Bronchial epithelial cell (primary cell): ENCODE results near the gene SULT6B1. TPM values are rescaled to one million over a fixed set of nuclear protein-coding genes. Genes with fewer than 3 reads are reported as not detected.

Experiments
- DNase-seq: peaks from one replicate; pipeline ENCODE4 v3.0.0-alpha.2; 2010; ENCODE audit warnings: low read depth
- FAIRE-seq: peaks from 2 replicates; lab custom pipeline; 2011; peaks lifted over from hg19 to GRCh38; lab: Jason Lieb, UNC
- H3K27me3 ChIP-seq: 2 replicates; pipeline ENCODE4 v1.5.1; 2011; ENCODE audit warnings: low read length; ENCODE audit not compliant: control insufficient read depth, insufficient read depth
- H3K36me3 ChIP-seq: 2 replicates; pipeline ENCODE4 v1.5.1; 2011; ENCODE audit warnings: low read length; ENCODE audit not compliant: control insufficient read depth, insufficient read depth
- H3K4me3 ChIP-seq: 2 replicates; pipeline ENCODE4 v1.5.1; 2011; ENCODE audit warnings: mild to moderate bottlenecking, low read depth, low read length, control low read depth
- total RNA-seq: library from RNA; depleted of rRNA; stranded (reverse); fragments of >200 nt; gene quantifications from 2 replicates; pipeline ENCODE4 v1.2.1, GENCODE V29; 2014
- TF ChIP-seq, protein P1 (sequence below): IDR thresholded peaks from 2 replicates; pipeline ENCODE4 v1.5.1; 2011; ENCODE audit warnings: mild to moderate bottlenecking, moderate library complexity, low read length, control low read depth, inconsistent platforms; ENCODE audit not compliant: insufficient read depth, severe bottlenecking

Gene SULT6B1
- total RNA-seq, 1 donor from 2014 or later, result not detected

DNA sequence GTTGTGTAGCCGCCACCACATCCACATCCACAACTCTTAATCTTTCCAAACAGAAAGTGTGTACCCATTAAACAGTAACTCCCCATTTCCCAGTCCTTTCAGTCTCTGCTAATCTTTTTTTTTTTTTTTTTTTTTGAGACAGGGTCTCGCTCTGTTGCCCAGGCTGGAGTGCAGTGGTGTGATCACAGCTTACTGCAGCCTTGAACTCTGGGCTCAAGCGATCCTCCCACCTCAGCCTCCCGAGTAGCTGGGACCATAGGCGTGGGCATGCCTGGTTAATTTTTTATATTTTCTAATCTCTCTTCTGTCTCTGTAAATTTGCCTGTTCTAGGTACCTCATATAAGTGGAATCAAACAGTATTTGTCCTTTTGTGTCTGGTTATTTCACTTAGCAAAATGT, 35.2 kb downstream of the SULT6B1 start:
- TF ChIP-seq, protein P1, sequence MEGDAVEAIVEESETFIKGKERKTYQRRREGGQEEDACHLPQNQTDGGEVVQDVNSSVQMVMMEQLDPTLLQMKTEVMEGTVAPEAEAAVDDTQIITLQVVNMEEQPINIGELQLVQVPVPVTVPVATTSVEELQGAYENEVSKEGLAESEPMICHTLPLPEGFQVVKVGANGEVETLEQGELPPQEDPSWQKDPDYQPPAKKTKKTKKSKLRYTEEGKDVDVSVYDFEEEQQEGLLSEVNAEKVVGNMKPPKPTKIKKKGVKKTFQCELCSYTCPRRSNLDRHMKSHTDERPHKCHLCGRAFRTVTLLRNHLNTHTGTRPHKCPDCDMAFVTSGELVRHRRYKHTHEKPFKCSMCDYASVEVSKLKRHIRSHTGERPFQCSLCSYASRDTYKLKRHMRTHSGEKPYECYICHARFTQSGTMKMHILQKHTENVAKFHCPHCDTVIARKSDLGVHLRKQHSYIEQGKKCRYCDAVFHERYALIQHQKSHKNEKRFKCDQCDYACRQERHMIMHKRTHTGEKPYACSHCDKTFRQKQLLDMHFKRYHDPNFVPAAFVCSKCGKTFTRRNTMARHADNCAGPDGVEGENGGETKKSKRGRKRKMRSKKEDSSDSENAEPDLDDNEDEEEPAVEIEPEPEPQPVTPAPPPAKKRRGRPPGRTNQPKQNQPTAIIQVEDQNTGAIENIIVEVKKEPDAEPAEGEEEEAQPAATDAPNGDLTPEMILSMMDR, result no peak
- Histone ChIP-seq H3K4me3 (no peak overlapping the region), H3K36me3 (peaks cover 2% of the 10 kb centered on the region), H3K27me3 (no peaks in the 10 kb centered on the region)
- DNase-seq (no peak), FAIRE-seq (no peak)

DNA sequence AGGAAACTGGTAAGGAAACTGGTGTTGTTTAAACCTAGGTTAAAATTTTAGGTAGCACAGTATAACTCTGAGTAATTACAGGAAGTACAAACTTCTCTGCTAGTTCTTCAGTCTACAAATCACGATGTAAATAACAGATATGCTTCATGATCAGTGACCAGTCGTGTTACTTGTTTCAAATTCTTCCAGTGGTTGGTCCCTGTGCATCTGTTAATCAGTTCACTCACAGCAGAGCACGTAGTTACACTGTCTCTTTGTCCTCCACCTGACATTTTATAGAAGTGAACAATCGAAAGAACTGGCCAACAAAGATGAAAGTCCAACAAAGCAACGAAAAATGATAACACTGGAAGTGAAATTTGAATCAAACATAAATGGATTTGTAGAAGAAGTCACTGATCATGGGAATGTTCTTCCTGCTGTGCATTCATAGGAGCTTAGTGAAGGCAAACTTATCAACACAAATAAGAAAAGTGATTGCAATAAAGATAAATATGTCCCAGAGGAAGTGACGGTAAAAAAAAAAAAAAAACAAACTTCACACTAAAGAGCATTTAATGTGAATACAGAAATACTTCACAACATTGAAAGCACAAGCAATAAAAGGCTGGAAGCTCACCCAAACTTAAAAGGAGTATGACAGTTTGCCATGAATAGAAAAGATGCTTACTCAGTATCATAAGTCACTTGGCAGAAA, 38.7 kb downstream of the SULT6B1 start:
- FAIRE-seq (peak; percentile 60), DNase-seq (no peak)
- no peak overlapping the region for H3K4me3 ChIP-seq
- no peaks in the 10 kb centered on the region for H3K27me3 ChIP-seq
- peaks cover 6% of the 10 kb centered on the region for H3K36me3 ChIP-seq
- TF ChIP-seq, protein P1, result no peak

DNA sequence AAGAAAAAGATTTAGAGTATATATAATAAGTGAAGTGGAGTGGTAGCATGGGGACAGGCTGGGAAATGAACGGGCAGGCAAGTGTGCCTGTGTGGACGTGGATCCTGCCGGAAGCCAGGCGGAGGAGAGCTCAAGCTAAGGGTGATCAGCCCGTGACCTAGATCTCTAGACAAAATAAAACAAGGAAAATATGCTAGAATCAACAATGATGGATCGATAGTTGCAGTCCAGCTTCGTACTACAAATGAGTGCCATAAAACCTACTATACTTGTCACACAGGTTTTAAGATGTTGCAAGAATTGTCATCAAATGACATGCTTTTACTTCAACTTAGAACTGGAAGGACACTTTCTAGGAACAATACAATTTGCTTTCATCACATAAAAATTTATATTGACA, 40.1 kb downstream of the SULT6B1 start:
- no peak for DNase-seq
- H3K36me3 ChIP-seq, result peaks cover 9% of the 10 kb centered on the region
- no peak for FAIRE-seq
- TF ChIP-seq, protein P1, result no peak
- H3K4me3 ChIP-seq, result no peak overlapping the region
- no peaks in the 10 kb centered on the region for H3K27me3 ChIP-seq

DNA sequence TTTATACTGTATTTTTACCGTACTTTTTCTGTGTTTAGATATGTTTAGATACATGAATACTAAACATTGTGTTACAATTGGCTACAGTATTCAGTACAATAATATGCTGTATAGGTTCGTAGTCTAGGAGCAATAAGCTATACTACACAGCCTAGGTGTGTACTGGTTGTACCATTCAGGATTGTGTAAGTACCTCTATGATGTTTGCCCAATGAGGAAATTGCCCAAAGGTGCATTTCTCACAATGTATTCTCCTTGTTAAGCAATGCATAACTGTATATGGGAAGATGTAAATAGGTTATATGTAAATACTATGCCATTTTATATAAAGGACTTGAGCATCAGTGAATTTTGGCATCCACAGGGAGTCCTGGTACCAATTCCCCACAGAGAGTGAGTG, 42.4 kb downstream of the SULT6B1 start:
- FAIRE-seq, result no peak
- H3K36me3 ChIP-seq, result peaks cover 9% of the 10 kb centered on the region
- no peak overlapping the region for H3K4me3 ChIP-seq
- TF ChIP-seq, protein P1, result no peak
- no peaks in the 10 kb centered on the region for H3K27me3 ChIP-seq
- DNase-seq, result no peak

DNA sequence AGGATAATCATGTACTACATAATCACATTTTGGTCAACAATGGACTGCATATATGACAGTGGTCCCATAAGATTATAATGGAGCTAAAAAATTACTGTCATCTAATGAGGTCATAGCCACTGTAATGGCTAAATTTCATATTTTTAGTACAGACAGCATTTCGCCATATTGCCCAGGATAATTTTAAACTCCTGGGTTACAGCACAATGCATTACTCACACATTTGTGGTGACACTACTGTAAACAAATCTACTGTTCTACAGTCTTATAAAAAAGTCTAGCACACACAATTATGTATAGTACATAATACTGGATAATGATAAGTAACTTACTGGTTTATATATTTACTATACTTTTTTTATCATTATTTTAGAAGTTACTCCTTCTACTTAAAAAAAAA, 44.5 kb downstream of the SULT6B1 start:
- no peak overlapping the region for H3K4me3 ChIP-seq
- FAIRE-seq (no peak), DNase-seq (peak; percentile 27)
- TF ChIP-seq, protein P1, result no peak
- peaks cover 10% of the 10 kb centered on the region for H3K36me3 ChIP-seq
- no peaks in the 10 kb centered on the region for H3K27me3 ChIP-seq

DNA sequence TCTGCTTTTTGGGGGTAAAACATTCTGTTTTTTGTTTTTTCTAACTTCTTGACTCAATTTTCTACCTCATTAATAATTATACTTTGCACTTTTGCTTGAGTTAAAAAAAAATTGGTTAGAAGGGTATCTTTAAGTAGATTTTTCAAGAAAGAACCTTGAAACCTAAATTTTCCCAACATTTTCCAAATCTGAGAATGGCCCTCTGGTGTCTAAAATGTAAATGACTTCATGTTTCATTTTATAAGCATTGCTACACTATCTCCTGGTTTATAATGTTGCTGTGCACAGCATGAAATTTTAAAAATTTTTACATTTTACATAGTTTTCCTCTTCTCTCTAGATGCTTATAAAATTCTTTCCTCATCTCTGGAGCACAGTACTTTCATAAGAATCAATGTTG, 45.9 kb downstream of the SULT6B1 start:
- FAIRE-seq (no peak), DNase-seq (no peak)
- Histone ChIP-seq H3K36me3 (peaks cover 9% of the 10 kb centered on the region), H3K27me3 (no peaks in the 10 kb centered on the region), H3K4me3 (no peak overlapping the region)
- TF ChIP-seq, protein P1, result no peak
